ENCODE measurements around the gene MAD1L1.
"Not testable (repeated sequence)": the region's sequence is repeated elsewhere in the genome, so short reads cannot be mapped to it uniquely, and the experiment has no call there.

The MAD1L1 gene

GRCh38 chr7:1818575-1819258 is 414.0 kb downstream of the MAD1L1 start:
- no peak for DNase-seq

GRCh38 chr7:1817061-1817712 is 415.6 kb downstream of the MAD1L1 start:
- DNase-seq = no peak

GRCh38 chr7:1816451-1816850 is 416.3 kb downstream of the MAD1L1 start:
- DNase-seq = not testable (repeated sequence)

GRCh38 chr7:1815551-1816281 is 417.0 kb downstream of the MAD1L1 start:
- DNase-seq = not testable (repeated sequence)

- DNase-seq = no peak
Observed at GRCh38 chr7:1815051-1815481, 417.7 kb downstream of the MAD1L1 start.

- no peak for DNase-seq
Observed at GRCh38 chr7:1814089-1814811, 418.5 kb downstream of the MAD1L1 start.

- no peak for DNase-seq
Observed at GRCh38 chr7:1813394-1814088, 419.2 kb downstream of the MAD1L1 start.

- no peak for DNase-seq
Observed at GRCh38 chr7:1812509-1813393, 420.0 kb downstream of the MAD1L1 start.

GRCh38 chr7:1811850-1812508 is 420.8 kb downstream of the MAD1L1 start:
- no peak for DNase-seq

GRCh38 chr7:1810961-1811849 is 421.5 kb downstream of the MAD1L1 start:
- DNase-seq = no peak

- no peak for DNase-seq
Observed at GRCh38 chr7:1810521-1810920, 422.2 kb downstream of the MAD1L1 start.

GRCh38 chr7:1809601-1810258 is 423.0 kb downstream of the MAD1L1 start:
- no peak for DNase-seq

- no peak for DNase-seq
Observed at GRCh38 chr7:1809070-1809469, 423.7 kb downstream of the MAD1L1 start.

GRCh38 chr7:1807821-1808600 is 424.7 kb downstream of the MAD1L1 start:
- no peak for DNase-seq

GRCh38 chr7:1806354-1806753 is 426.4 kb downstream of the MAD1L1 start:
- no peak for DNase-seq

- no peak for DNase-seq
Observed at GRCh38 chr7:1804310-1804709, 428.4 kb downstream of the MAD1L1 start.

- no peak for DNase-seq
Observed at GRCh38 chr7:1802899-1803298, 429.8 kb downstream of the MAD1L1 start.

- no peak for DNase-seq
Observed at GRCh38 chr7:1800902-1801301, 431.8 kb downstream of the MAD1L1 start.

GRCh38 chr7:1798191-1798590 is 434.6 kb downstream of the MAD1L1 start:
- no peak for DNase-seq
